ENCODE measurements around the gene IRF9. TPM values are rescaled to one million over a fixed set of nuclear protein-coding genes. Genes with fewer than 3 reads are reported as not detected.

The IRF9 gene
- total RNA-seq, 6 donors from 2014 or later, result 78.2 to 192 (median 107) TPM

GRCh38 chr14:24135834-24136683 lies 25.0 kb upstream of the IRF9 start, which contains the start of gene PSME1:
PSME1 (plus strand) TSS chr14:24136194; CDS start chr14:24136263, 69 bp downstream.
- ATAC-seq (ENCODE audit: low FRiP score in 2 of 2) (peak; percentile 99), DNase-seq (peak; percentile 97 to 98)
- H3K9me3 ChIP-seq, result no peaks in the 10 kb centered on the region
- peak in 2 of 4 donors; percentile 73 to 76 for TF ChIP-seq POLR2A (IDR thresholded peaks at IDR 0.05)
- TF ChIP-seq POLR2AphosphoS5 (IDR thresholded peaks at IDR 0.05), result peak; percentile 84 to 90
- TF ChIP-seq CTCF (IDR thresholded peaks at IDR 0.05), result peak in 2 of 6 experiments; percentile 17 to 20
- peak in 1 of 4 donors; percentile 42 for TF ChIP-seq EP300 (IDR thresholded peaks at IDR 0.05)
- H3K27me3 ChIP-seq, result no peaks in the 10 kb centered on the region
- H3K4me1 ChIP-seq, result peaks cover 23 to 54% (median 35%) of the 10 kb centered on the region in 4 donors
- H3K4me3 ChIP-seq, result peak within 1 kb of the TSS; percentile 73 to 97 (median 88)
- peaks cover 4 to 24% (median 20%) of the 10 kb centered on the region in 4 donors for H3K36me3 ChIP-seq
- WGBS, 2 donors, result 0% methylated on average over 52 of the region's 75 CpGs; no CpG with 5 or more reads in 1 of the 2 donors
- peak within 1 kb of the TSS; percentile 87 to 96 (median 94) for H3K27ac ChIP-seq

GRCh38 chr14:24136684-24137528 lies 24.2 kb upstream of the IRF9 start:
- WGBS, 2 donors, result 30 to 37% methylated on average over 13 of the region's 13 CpGs
- TF ChIP-seq EP300 (IDR thresholded peaks at IDR 0.05), result no peak
- TF ChIP-seq CTCF (IDR thresholded peaks at IDR 0.05), result no peak
- no peak for TF ChIP-seq POLR2AphosphoS5 (IDR thresholded peaks at IDR 0.05)
- no peak for TF ChIP-seq POLR2A (IDR thresholded peaks at IDR 0.05)
- H3K4me1 ChIP-seq, result peaks cover 24 to 48% (median 35%) of the 10 kb centered on the region in 4 donors

GRCh38 chr14:24137529-24138395 lies 23.3 kb upstream of the IRF9 start:
- Histone ChIP-seq H3K36me3 (peaks cover 4 to 24% (median 20%) of the 10 kb centered on the region in 4 donors), H3K27me3 (no peaks in the 10 kb centered on the region), H3K4me3 (no peak overlapping the region), H3K4me1 (peaks cover 30 to 55% (median 39%) of the 10 kb centered on the region in 4 donors), H3K9me3 (no peaks in the 10 kb centered on the region), H3K27ac (peak overlapping the region in 3 of 4 donors; percentile 12 to 96 (median 96))
- no peak for DNase-seq
- no peak for ATAC-seq (ENCODE audit: low FRiP score in 2 of 2)
- TF ChIP-seq POLR2AphosphoS5 (IDR thresholded peaks at IDR 0.05) (no peak), POLR2A (IDR thresholded peaks at IDR 0.05) (no peak), EP300 (IDR thresholded peaks at IDR 0.05) (no peak), CTCF (IDR thresholded peaks at IDR 0.05) (no peak)
- WGBS, 2 donors, result 83 to 91% methylated on average over 8 of the region's 8 CpGs

More at GRCh38 chr14:24136684-24137528, 24.2 kb upstream of the IRF9 start:
- no peaks in the 10 kb centered on the region for H3K9me3 ChIP-seq
- peaks cover 4 to 24% (median 20%) of the 10 kb centered on the region in 4 donors for H3K36me3 ChIP-seq
- H3K27me3 ChIP-seq, result no peaks in the 10 kb centered on the region
- ATAC-seq (ENCODE audit: low FRiP score in 2 of 2) (no peak), DNase-seq (no peak)
- peak overlapping the region; percentile 87 to 96 (median 94) for H3K27ac ChIP-seq
- H3K4me3 ChIP-seq, result peak overlapping the region; percentile 73 to 97 (median 88)
